GM10248 (cell line): ENCODE results near the gene EVI5.

ENCODE experiments used
- CTCF ChIA-PET: fragments of 300-600 bp; sonication (Branson Sonifier 250); formaldehyde crosslinking; extraction: SDS; loops from one replicate; lab custom pipeline; 2021; ENCODE audit warnings: antibody characterized with exemption; lab: Yijun Ruan, JAX
- POLR2A ChIA-PET: fragments of 350-650 bp; sonication (Branson Sonifier 250); formaldehyde crosslinking; extraction: SDS; loops from one replicate; lab custom pipeline; 2020; ENCODE audit warnings: antibody characterized with exemption; lab: Yijun Ruan, JAX
- DNase-seq: peaks from one replicate; pipeline ENCODE4 v3.0.0; 2012; ENCODE audit errors: extremely low spot score
- CTCF ChIP-seq: IDR thresholded peaks from 2 replicates; pipeline ENCODE4 v1.5.1; 2012; ENCODE audit warnings: mild to moderate bottlenecking, low read depth; ENCODE audit errors: extremely low read depth, missing control alignments, control extremely low read depth

EVI5 gene

GRCh38 chr1:92817137-92817697, 32.3 kb upstream of the EVI5 start:
- ChIA-PET POLR2A (no interaction called here), CTCF (interaction anchor here (1.0 to 6.6 kb wide), 15 partner anchors 11 to 507 kb away, joined by 3 to 66 read pairs (median 4); partner anchors contain the start of genes EVI5 and RPL5)
- DNase-seq, result no peak
- no peak for TF ChIP-seq CTCF

- no peak for TF ChIP-seq CTCF
- ChIA-PET POLR2A (no interaction called here), CTCF (interaction anchor here (1.0 to 6.6 kb wide), 11 partner anchors 12 to 507 kb away, joined by 3 to 66 read pairs (median 4); partner anchors contain the start of genes EVI5 and RPL5)
- DNase-seq, result no peak
Observed at GRCh38 chr1:92816732-92817131, 31.8 kb upstream of the EVI5 start.

- CTCF ChIA-PET, result interaction anchor here (1.7 kb wide), 1 partner anchor 10 kb away, joined by 5 read pairs; no protein-coding TSS in a partner anchor
Observed at GRCh38 chr1:92808381-92808780, 23.5 kb upstream of the EVI5 start.

GRCh38 chr1:92805216-92805615, 20.3 kb upstream of the EVI5 start:
- ChIA-PET CTCF (interaction anchor here (1.4 to 1.6 kb wide), 2 partner anchors 13 to 27 kb away, joined by 3 to 7 read pairs; partner anchors contain the start of gene RPL5), POLR2A (no interaction called here)
- no peak for TF ChIP-seq CTCF
- no peak for DNase-seq

More at GRCh38 chr1:92808381-92808780, 23.5 kb upstream of the EVI5 start:
- no peak for TF ChIP-seq CTCF
- POLR2A ChIA-PET, result no interaction called here
- DNase-seq, result no peak

GRCh38 chr1:92804721-92805201, 19.9 kb upstream of the EVI5 start:
- TF ChIP-seq CTCF, result no peak
- DNase-seq, result peak; percentile 41
- ChIA-PET CTCF (interaction anchor here (0.7 to 1.6 kb wide), 4 partner anchors 8 to 27 kb away, joined by 3 to 7 read pairs (median 4); partner anchors contain the start of gene RPL5), POLR2A (no interaction called here)

- DNase-seq, result no peak
- ChIA-PET POLR2A (no interaction called here), CTCF (interaction anchor here (1.1 to 1.4 kb wide), 3 partner anchors 9 to 29 kb away, joined by 3 to 4 read pairs (median 3); partner anchors contain the start of gene RPL5)
- TF ChIP-seq CTCF, result no peak
Observed at GRCh38 chr1:92803140-92803887, 18.4 kb upstream of the EVI5 start.
